Vagina (tissue), 2 donors: ENCODE results near the gene ENTHD1.

Source experiments
- POLR2A ChIP-seq, 2 donors: fragments of 450-650 bp; IDR thresholded peaks; one replicate each; pipeline ENCODE4 v1.6.1; 2017; ENCODE audit warnings: antibody characterized with exemption in 2 of 2, mild to moderate bottlenecking in 2 of 2, moderate library complexity in 2 of 2
- TF ChIP-seq, protein P1 (sequence below), 3 experiments: fragments of 450-650 bp in 2 of 3; fragments of 200-600 bp in 1 of 3; sonication (generic) in 1 of 3; IDR thresholded peaks; one replicate each; pipeline ENCODE4 v1.5.1; 2017 to 2019; ENCODE audit warnings: antibody characterized with exemption in 3 of 3, mild to moderate bottlenecking in 2 of 3, moderate library complexity in 2 of 3

DNA sequence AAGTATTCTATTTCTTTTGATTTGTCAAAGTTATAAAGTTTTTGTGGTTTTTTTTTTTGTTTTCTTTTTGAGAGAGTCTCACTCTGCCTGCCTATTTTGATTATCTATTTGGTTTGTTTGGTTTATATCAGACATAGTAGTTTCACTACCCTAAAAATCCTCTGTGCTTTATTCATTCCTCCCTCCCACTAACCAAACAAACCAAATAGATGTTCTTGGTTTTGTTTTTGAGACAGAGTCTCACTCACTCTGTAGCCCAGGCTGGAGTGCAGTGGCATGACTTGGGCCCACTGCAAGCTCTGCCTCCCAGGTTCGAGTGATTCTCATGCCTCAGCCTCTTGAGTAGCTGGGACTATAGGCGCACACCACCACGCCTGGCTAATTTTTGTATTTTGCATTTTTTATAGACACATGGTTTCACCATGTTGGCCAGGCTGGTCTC is 67.9 kb downstream of the ENTHD1 start:
- TF ChIP-seq, protein P1, sequence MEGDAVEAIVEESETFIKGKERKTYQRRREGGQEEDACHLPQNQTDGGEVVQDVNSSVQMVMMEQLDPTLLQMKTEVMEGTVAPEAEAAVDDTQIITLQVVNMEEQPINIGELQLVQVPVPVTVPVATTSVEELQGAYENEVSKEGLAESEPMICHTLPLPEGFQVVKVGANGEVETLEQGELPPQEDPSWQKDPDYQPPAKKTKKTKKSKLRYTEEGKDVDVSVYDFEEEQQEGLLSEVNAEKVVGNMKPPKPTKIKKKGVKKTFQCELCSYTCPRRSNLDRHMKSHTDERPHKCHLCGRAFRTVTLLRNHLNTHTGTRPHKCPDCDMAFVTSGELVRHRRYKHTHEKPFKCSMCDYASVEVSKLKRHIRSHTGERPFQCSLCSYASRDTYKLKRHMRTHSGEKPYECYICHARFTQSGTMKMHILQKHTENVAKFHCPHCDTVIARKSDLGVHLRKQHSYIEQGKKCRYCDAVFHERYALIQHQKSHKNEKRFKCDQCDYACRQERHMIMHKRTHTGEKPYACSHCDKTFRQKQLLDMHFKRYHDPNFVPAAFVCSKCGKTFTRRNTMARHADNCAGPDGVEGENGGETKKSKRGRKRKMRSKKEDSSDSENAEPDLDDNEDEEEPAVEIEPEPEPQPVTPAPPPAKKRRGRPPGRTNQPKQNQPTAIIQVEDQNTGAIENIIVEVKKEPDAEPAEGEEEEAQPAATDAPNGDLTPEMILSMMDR (IDR thresholded peaks at IDR 0.05): no peak
- TF ChIP-seq POLR2A (IDR thresholded peaks at IDR 0.05): no peak
